DND-41 (cell line): Measurements from ENCODE around the gene OR5AU1.

ENCODE experiments used
- EZH2 ChIP-seq: IDR thresholded peaks from 3 replicates; pipeline ENCODE4 v1.6.1; 2012; ENCODE audit warnings: borderline replicate concordance, low read depth, mild to moderate bottlenecking, moderate library complexity, low read length, inconsistent platforms; ENCODE audit not compliant: severe bottlenecking
- TF ChIP-seq, protein P1 (sequence below): IDR thresholded peaks from 2 replicates; pipeline ENCODE4 v1.5.1; 2012; ENCODE audit warnings: borderline replicate concordance, low read length, moderate library complexity, mild to moderate bottlenecking; ENCODE audit not compliant: poor library complexity, severe bottlenecking; ENCODE audit errors: extremely low read depth

DNA sequence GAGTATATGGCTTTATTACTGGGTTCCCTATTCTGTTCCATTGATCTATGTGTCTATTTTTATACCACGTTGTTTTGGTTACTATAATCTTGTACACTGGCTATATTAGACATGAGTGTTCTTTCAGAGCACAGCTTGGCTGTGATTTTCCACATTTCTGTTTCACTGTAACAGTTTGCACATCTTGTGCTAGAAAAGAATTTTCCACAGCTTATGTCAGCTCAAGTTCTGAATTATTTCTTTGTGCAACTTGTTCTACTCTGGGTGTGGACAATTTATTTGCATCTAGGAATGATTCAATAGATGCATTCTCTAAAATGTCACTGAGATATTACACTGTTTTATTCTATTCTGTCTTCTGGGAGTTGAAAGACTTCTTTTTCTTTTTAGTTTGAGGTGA lies 28.4 kb upstream of the OR5AU1 start:
- TF ChIP-seq, protein P1, sequence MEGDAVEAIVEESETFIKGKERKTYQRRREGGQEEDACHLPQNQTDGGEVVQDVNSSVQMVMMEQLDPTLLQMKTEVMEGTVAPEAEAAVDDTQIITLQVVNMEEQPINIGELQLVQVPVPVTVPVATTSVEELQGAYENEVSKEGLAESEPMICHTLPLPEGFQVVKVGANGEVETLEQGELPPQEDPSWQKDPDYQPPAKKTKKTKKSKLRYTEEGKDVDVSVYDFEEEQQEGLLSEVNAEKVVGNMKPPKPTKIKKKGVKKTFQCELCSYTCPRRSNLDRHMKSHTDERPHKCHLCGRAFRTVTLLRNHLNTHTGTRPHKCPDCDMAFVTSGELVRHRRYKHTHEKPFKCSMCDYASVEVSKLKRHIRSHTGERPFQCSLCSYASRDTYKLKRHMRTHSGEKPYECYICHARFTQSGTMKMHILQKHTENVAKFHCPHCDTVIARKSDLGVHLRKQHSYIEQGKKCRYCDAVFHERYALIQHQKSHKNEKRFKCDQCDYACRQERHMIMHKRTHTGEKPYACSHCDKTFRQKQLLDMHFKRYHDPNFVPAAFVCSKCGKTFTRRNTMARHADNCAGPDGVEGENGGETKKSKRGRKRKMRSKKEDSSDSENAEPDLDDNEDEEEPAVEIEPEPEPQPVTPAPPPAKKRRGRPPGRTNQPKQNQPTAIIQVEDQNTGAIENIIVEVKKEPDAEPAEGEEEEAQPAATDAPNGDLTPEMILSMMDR = no peak
- TF ChIP-seq EZH2 = no peak
